CD4-positive, alpha-beta T cell treated with Interleukin-12 subunit alpha and Interleukin-12 subunit beta, for 1 hour (primary cell): ENCODE data around the gene EMP3.
"Not testable (repeated sequence)": the region's sequence is repeated elsewhere in the genome, so short reads cannot be mapped to it uniquely, and the experiment has no call there.

Experiments used
- DNase-seq: peaks from one replicate; pipeline ENCODE4 v3.0.0-alpha.2; 2020

Gene EMP3

DNA sequence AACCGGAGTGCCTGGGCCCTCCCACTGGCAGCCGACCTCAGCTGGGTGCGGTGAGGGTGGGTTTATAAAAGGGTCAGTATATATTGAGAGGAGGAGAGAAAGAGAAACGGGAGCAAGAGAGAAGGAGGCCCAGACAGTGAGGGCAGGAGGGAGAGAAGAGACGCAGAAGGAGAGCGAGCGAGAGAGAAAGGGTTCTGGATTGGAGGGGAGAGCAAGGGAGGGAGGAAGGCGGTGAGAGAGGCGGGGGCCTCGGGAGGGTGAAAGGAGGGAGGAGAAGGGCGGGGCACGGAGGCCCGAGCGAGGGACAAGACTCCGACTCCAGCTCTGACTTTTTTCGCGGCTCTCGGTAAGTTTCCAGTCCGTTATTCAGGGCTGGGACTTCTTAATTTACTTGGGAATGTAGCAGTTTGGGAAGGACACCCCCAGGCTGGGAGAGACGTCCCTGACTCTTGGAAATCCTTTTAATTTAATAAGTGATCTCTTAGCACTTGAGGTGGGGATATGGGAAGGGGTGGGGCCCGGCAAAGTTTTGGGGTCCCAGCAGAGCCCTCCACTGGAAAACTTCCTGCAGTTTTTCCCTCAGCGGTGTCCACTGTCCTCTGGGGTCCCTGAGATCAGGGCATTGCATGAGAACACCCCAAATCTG is at the start of gene EMP3:
TSS of gene EMP3 (plus strand) at position 288 of the 646 bp plus-strand sequence. CDS start 1,293 bp downstream, outside the sequence.
- DNase-seq = peak; percentile 91

- DNase-seq = no peak
Observed at GRCh38 chr19:48279747-48280146, 45.6 kb upstream of the EMP3 start.

DNA sequence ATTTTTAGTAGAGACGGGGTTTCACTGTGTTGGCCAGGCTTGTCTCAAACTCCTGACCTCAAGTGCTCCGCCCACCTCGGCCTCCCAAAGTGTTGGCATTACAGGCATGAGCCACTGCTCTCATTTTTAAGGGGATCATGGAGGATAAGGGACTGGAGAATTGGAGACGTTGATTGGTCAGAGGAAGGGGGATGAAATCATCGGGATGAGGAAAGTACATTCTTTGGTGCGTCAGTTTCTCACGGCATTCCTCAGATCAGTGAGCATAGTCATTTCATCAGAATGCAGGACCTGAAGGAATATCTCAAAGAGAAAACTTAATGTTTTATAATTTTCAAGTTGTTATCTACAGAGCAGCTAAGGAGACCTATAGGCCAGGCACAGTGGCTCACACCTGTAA is 41.4 kb upstream of the EMP3 start:
- no peak for DNase-seq

DNA sequence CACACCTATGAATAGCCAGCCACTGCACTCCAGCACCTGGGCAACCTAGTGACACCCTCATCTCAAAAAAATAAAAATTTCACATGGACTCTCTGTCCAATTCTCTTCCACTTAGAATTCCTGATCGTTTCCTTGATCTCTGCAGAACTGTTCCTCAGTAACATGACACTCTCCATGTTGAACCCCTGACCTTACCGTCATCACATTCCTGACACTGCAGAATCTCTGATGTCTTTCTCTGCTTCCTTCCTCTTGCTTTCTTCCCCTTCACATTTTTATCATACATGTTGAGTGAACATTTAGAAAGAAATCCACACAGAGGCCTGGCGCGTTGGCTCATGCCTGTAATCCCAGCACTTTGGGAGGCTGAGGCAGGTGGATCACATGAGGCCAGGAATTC is 40.5 kb upstream of the EMP3 start:
- no peak for DNase-seq

GRCh38 chr19:48287748-48288147 is 37.6 kb upstream of the EMP3 start:
- DNase-seq = no peak

DNA sequence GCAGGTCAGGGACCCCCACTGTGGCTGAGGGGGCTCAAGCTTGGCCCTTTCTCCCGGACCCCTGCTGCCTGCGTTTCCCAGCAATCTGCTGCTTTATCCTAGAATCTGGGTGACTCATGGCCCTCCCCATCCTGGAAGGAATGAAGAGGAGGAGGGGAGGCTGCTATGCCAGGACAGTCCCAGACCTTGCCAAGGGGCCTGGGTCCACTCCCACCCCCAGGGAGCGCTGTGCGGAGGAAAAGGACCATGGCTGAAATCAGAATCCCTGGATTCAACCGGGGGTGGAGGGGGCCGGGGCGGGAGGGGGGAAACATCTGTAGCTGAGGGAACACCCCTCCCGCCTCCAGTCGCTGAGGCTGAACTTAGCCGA is 35.0 kb upstream of the EMP3 start:
- DNase-seq = no peak

DNA sequence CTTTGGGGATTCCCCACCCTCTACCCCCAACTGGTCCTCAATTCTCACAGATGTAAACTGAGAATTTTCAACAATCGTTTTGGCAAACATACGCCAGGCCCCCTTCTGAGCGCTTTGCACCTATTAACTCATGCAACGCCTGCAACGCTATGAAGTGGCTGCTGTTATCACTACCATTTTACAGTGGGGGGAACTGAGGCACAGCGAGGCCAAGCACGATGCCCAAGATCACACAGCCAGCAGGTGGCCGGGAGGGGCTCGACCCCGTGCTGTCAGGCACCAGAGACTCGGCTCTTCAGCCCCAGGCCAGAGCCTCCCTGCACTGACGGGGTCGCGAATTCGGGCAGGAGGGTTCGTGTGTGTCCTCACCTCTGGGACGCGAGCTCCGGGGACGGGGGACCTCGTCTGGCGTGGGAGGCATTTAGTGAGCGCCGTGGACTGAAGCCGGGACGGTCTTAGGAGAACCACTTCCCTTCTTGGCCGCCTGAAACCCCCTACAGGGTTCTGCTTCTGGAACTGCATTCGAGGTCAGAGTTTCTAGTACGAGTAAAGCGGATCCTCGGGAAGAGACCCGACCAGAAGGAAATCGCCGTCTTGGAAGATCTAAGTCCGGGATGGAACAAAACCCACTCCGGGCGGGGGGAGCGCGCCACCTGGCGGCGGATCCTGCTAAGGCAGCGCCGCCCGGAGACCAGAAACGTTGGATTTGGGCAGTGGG is 34.4 kb upstream of the EMP3 start:
- peak; percentile 60 for DNase-seq

GRCh38 chr19:48291489-48291815 is 33.9 kb upstream of the EMP3 start:
- DNase-seq = not testable (repeated sequence)

GRCh38 chr19:48292798-48293197 is 32.6 kb upstream of the EMP3 start:
- DNase-seq = no peak

GRCh38 chr19:48295458-48295857 is 29.9 kb upstream of the EMP3 start:
- DNase-seq = no peak

- DNase-seq = no peak
Observed at GRCh38 chr19:48296963-48297734, 28.2 kb upstream of the EMP3 start.

GRCh38 chr19:48297975-48298374 is 27.4 kb upstream of the EMP3 start:
- DNase-seq = no peak

- no peak for DNase-seq
Observed at GRCh38 chr19:48301886-48302599, 23.3 kb upstream of the EMP3 start.

DNA sequence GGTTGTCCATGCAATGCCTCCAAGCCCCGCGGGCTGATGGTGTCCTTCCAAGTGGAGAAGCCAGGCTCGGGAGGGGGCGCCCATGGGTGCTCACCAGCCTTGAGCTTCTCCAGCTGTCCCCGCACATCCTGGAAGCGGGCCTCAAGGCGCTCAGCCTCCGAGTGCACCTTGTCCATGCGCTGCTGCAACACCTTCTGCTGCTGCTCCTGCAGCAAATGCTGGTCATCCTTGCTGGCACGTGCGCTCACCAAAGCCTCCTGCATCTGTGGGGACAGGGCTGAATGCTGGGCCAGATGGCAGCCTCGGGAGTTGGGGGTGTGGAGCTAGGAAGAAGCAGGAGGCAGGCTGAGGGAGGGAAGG is 22.8 kb upstream of the EMP3 start:
- DNase-seq = no peak

DNA sequence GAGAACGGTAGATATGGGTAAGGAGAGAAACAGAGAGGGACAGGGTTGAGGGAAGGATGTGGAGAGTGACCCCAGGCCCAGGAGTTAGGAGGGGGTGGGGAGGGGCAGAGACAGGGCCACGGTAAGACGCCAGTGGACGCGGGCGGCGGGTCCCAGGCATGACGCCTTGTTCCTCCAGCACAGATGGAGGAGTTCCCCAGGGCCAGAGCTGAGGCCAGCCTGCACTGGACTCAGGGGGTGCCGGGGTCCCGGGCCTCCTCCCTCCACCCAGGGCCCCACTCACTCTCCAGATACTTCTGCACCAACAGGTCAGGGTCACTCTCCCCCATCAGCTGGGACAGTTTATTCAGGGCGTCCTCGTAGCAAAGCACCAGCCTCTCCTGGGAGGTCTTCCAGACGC is 22.0 kb upstream of the EMP3 start:
- DNase-seq = no peak

DNA sequence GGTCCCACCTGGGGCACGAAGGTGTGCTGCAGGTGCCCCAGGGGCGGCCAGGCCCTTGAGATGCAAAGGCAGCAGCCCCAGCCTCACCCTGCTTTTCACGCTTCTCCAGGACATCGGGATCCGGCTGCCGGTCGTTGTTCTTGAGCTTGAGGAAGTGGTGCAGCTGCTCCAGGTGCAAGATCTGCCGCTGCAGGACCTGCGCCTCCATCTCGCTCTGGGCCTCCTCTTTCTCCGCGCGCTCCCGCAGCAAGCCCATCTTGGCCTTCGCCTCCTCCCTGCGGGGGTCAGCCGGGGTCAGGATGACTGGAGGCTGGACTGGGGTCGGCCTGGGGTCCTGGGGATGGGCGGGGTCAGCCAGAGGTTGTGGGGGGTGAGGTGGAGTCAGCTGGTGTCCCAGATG is 21.5 kb upstream of the EMP3 start:
- no peak for DNase-seq

GRCh38 chr19:48308631-48309586 is 16.4 kb upstream of the EMP3 start:
- no peak for DNase-seq

DNA sequence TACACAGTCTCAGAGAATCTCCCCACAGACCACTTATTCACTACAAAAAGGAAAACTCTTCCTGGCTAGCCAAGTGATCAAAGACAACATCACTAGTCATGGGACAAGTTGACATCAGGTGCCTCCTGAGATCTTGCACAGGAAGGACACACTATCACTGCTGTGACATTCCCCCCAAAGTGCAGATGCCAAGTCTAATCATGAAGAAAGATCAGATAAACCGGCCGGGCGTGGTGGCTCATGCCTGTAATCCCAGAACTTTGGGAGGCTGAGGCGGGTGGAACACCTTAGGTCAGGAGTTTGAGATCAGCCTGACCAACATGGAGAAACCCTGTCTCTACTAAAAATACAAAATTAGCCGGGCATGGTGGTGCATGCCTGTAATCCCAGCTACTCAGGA is 15.6 kb upstream of the EMP3 start:
- not testable (repeated sequence) for DNase-seq

GRCh38 chr19:48310227-48310626 is 15.1 kb upstream of the EMP3 start:
- DNase-seq = no peak

GRCh38 chr19:48311384-48311783 is 14.0 kb upstream of the EMP3 start:
- no peak for DNase-seq

DNA sequence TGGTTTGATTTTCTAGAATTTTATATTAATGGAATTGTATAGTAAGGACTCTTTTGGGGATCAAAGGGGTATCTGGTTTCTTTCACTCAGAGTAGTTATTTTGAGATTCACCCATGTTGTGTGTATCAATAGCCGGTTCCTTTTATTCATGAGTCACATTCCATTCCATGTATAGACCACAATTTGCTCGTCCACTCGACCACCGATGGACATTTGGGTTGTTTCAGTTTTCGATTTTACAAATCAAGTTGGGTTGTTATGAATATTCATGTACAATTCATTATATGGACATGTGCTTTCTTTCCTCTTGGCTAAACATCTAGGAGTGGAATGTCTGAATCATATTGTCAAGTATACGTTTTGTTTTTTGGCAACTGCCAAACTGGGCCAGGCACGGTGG is 9.6 kb upstream of the EMP3 start:
- no peak for DNase-seq

- not testable (repeated sequence) for DNase-seq
Observed at GRCh38 chr19:48317708-48317960, 7.7 kb upstream of the EMP3 start.
